Occipital lobe (tissue), 2 donors: ENCODE results near the gene SARDH. TPM values are rescaled to one million over a fixed set of nuclear protein-coding genes. Genes with fewer than 3 reads are reported as not detected.

Experiments
- DNase-seq: peaks from one replicate; lab custom pipeline; 2025; lab: John Stamatoyannopoulos, UW
- total RNA-seq: library from RNA; depleted of rRNA; stranded (reverse); fragments of >200 nt; gene quantifications from one replicate; pipeline ENCODE4 v1.2.3, GENCODE V29; 2014

The SARDH gene
- total RNA-seq, 1 donor from 2014 or later = 2.5 TPM

DNA sequence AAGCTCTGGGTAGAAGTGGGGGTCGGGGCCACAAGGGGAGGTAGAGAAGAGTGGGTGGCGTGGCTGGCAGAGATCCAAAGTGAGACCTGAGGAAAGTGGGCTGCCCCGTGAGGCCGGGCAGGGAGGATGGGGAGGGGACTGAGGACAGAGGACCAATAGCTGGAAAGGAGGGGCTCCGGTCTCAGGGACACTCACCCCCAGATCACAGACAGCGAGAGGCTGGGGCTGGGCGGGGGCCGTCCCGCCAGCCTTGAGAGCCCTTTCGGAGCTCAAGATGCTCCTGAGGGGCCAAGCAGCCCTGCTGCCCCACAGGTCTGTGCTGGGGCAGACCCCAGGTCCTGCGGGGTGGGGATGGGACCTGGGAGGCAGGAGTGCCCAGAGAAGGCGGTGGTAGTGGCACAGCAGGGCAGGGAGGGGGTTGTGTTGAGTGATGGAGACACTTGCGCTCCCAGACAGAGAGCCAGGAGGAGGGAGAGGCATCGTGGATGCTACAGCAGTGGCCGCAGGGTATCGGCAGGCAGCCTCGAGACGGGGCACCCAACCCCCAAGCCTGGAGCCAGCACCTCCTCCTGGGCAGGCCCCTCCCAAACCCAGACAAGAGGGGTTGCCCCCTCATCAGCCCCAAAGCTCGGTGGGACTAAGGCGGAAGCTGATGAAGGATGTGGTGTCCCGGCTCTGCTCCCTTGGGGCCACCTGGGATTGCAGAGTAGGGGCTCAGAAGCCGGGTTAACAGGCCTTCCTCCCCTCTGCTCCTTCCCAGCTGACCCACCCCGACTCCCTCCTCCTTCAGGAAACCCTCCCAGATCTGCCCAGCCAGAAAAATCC lies 3.4 kb downstream of the SARDH start:
- DNase-seq = no peak

DNA sequence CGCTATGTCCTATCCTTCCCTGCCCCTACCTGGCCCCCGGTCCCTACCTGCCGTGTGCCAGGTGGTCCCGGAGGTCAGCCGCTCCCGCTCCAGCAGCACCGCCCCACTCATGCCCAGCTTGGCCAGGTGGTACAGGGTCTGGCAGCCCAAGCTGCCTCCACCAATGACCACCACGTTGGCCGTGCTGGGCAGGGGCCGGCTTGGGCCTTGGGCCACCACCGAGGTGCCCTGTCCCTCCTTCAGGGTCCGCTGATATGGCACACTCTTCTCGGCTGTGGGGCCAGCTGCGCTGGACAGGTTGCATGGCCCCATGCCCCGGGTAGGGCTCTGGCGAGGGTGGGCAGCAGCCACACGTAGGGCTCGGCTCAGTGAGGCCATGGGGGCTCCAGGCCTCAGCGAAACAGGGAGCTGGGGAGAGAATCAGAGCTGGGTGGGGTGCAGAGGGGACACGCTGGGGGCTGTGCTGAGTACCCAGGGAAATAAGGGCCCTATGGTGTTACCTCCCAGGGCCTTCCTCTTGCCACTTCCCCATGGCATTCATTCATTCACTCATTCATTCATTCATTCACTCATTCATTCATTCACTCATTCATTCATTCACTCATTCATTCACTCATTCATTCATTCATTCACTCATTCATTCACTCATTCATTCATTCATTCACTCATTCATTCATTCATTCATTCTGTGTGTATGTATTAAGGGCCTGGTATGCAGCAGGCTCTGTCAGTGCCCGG lies 4.2 kb downstream of the SARDH start:
- DNase-seq = no peak

DNA sequence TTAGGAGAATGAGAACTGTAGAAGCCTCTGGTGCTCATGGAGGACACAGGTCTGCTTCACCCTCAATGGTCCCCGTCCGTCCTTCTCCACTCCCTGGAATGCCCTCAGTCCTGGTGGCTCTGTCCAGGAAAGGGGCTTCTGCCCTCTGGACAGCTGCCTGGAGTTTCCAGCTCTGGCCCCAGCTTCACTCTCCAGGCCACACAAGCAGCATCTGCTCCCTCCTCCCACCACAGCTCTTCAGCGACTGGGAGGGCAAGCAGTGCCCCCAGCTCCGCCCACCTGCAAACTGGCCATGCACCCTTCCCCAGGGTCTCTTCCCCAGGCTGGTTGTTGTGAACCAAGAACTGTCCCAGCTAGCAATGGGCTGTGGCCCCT lies 4.7 kb downstream of the SARDH start:
- no peak for DNase-seq

- no peak for DNase-seq
Measured at GRCh38 chr9:133732639-133733408, 5.3 kb downstream of the SARDH start.

DNA sequence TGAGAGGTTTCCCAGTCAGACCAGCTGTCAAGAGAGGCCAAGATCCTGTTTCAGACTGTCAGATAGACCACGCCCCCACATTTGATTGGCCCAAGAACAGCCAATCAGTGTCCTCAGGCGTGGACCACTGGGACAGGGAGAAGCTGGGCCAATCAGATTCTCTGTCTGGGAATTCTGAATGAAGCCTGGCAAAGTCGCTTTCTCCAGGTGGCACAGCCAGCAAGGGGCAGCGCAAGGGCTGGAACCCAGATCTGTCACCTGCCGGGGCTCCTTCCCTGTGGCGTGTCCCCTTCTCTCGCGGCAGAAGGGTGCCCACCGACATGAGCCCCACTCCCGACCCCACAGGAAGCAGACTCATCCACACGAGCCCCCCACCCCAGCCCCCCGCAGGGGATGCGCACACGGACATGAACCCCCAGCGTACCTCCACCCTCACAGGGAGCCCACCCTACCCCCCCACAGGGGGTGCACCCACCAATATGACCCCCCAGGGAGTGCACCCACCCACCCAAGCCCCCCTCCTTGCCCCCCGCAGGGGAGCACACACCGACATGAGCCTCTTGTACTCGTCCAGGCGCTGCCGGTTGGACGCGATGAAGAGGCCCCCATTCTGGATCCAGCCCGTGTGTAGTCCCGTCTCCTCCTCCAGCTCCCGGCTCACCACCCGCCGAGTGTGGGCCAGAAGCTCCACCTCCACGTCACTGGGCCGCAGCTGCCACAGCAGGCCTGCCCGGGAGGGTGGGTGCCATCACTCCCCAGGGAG lies 6.1 kb downstream of the SARDH start:
- DNase-seq = no peak

- DNase-seq = no peak
Measured at GRCh38 chr9:133730994-133731715, 7.0 kb downstream of the SARDH start.

DNA sequence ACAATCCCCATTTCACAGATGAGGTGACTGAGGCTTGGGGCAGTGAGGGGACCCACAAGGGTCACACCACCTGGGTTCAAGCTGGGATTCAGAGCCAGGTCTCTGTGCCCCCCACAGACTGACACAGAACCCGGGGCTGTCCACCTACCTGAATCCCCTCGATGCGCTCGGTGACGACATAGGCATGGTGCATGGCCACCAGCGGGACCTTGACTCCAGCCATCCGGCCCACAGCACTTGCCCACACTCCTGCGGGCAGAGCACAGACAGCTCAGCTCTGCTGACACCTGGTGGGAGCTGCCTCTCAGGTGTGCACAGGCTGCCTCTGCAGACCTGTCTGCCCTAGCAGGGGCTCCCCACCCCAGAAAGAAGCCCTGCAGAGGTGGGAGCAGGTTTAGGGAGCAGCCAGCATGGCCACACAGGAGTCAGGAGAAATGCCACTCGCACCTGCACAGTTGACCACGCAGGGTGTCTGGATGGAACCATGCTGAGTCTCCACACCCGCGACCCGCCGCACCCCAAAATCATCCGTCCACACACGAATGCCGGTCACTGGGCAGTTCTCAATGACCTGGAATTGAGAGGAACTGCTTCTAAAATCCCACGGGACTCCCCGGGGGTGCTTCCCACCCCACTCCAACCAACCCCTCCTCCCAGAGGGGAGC lies 8.4 kb downstream of the SARDH start:
- DNase-seq = no peak

DNA sequence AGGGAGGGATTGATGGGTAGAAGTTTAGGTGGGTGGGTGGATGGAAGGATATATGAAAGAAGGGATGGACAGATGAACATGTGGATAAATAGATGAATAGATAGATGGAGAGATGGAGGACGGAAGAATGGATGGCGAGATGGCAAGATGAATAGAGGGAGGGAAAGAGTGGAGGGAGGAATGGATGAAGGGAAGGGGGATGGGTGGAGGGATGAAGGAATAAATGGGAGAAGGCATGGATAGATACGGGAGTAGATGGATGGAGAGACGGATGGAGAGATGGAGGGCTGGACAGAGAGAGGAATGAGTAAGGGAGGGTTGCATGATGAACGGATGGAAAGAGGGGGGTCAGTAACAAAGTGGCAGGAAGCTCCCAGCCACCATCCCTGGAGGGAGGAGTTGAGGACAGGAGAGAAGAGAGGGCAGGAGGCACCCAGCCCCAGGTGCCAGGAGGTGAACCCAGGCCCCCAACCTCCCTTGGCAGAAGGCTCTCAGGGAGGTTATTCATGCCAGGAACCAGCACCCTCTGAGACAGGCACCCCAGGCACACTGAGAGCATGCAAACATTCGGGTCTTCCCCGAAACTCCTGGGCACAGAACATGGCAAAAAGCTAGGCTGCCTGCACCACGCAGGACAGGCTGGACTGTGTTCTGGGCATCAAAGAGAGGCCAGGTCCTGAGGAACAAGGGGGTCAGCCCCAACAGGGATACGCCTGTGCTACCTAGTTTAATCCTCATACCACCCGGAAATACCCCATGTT lies 9.1 kb downstream of the SARDH start:
- no peak for DNase-seq

DNA sequence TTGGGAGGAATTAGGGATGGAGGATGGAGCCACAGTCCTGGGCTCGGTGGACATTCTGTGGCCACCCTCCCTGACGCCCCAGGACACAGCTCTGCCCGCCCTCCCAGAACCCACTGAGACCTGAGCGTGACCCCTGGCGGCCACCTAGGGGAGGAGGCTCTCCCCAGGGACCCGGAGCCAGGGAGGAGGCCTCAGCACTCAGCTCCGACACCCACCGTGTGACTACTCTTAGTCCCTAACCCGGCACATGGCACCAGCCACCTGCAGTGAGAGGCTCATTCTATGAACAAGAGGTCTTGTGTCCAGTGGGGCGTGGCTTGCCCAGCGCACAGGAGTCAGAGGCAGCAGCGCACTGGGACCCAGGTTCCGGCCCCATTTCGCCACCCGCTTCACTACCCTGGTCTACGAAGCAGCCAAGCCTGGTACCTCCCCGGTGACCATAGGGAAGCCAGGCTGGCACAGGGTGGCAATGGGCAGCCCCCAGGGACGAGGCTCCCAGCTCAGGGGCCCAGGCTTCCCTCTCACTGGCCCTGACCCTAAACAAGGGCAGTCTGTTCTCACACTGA lies 10.2 kb downstream of the SARDH start:
- DNase-seq = no peak

DNA sequence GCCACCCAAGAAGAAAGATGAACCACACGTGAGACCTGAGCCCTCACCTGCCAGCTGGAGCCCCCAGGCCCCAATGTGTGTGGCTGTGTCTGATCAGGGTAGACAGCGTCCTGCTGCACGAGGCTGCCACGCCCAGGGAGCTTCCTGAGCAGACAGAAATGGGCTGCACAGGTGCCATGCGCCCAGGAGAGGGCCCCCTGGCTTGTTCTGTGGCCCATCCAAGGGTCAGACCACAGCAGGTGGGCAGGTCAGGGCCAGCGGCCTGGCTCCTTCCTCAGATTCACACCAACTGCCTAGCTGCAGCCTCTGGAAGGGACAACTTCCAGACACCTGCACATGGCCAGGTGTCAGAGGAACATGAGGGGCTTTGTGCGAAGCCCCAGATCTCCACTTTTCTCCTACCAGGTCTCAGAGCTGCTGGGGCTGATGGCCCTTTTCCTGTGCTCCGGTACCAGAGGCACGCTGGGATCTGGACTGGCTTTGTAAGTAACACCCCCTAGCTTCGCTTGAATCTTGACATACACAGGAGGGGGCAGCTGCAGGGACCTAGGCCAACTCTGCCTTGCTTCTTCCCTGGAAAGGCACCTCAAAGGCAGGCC lies 10.8 kb downstream of the SARDH start:
- no peak for DNase-seq

DNA sequence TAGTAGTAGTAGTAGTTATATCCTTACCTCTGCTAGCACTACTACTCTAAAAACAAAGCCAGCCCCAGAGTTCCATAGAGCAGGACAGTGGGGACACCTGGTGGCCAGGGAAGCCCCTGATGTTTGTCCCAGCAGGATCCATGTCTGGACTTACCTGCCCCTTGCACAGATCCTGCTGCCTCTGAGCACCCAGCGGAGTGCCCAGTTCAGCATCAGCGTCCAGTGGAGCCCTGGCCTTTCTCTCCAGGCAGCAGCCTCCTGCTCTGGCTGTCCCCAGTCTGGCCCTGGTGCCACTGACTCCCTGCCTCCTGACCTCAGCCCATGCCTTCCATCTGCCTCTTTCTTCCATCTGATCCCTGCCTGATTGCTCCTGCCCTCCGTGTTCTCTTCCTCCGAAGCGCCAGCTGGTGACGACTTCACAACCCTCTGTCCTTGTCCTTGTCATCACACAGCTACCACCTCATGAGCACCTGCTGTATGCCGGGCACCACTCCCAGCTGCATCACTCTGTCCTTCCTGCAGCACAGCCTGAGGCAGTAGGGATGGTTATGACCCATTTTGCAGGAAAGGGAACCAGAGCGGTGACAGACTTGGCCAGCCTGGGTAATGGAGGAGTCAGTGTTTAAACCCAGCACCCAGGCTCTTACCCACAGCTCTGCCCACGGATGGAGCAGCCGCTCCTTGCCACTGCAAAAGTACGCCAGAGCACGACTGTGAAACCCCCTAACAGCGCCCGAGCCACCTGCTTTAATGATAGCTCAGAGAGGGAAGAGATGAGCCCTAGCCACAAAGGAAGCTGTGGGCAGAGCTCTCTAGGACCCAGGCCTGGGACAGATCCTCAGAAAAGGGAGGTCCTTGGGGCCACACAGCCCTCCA lies 11.5 kb downstream of the SARDH start:
- DNase-seq = no peak

- DNase-seq = no peak
Measured at GRCh38 chr9:133725886-133726285, 12.3 kb downstream of the SARDH start.

DNA sequence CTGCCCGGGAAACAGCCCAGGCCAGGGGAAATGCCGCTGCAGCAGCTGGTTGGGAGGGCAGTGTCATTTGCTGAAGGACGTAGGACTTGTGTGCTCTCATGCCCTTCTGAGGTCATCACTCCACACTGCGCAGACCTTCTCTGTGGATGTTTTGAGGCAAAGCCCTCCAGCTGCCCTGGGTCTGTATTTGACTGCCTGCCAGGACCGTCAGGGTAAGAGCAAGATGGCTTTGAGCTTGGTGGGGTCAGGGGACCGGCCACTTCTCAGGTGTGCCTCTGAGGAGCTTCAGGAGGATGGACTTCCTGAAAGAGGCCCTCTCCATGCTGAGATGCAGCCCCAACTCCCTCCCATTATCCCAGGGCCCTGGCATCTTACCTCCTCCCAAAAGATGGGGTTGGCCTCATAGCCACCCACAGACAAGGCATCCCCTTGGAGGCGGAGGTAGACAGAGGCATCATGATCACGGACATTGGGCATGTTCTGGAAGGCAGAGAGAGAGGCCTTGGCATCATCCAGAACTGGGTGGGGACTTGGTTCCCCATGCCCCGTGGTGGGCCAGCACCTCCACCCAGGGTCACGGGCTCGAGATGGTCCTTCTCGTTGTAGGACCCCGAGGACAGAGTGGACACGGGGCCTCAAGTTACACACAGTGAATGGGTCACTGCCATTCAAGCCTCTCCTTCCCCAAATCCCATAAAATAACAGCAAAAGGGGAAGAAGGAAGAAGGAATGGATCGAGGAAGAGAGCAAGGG lies 19.4 kb downstream of the SARDH start:
- DNase-seq = no peak

DNA sequence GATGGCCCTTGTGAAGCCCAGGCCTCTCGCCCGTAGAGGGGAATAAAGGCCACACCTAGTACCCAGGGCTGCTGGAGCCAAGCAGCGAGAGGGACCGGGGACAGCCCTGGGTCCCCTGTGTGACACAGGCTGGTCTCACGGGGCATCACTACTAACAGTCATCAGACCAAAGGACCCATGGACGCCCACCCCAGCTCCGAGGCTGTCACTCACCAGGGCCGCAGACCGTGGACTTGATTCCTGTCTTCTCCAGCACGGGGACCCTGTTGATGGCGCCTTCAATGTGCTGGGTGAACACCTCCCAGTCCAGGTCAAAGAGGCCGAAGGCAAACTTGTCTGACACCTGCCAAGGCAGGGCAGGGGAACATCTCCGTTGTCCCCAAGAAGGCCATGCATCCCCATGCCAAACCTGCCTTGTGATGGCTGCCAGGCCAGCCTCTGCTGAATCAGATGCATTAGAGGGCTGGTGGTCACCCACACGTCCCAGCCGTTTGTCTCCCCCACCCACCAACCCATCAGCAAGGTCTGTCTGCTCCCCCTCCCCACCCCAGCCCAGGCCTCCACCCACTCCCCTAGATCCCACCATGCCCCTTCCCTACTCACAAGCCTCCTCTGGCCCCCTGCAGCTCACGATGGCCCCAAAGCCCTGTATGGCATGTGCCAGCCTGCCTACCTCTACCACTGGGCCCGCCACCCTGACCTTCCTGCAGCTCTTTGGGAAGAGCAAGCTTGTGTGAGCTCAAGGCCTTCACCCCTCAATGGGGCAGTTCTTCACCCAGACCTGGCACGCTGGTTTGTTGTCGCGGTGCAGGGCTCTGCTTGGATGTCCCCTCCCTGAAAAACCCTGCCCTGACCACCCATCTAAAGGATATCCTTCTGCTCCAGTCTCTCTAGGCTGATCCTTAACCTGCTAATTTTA lies 20.8 kb downstream of the SARDH start:
- no peak for DNase-seq

- no peak for DNase-seq
Measured at GRCh38 chr9:133716564-133717112, 21.5 kb downstream of the SARDH start.
